T47D (cell line): Measurements from ENCODE around the gene FBXL3.
A peak's percentile ranks its signal among the peaks of the same experiment; 100 is the strongest.

Experiments
- DNase-seq, 2 experiments: peaks; one replicate each; pipeline versions ENCODE4 v3.0.0 to v3.0.0-alpha.2; 2011 to 2012; ENCODE audit warnings: low read depth in 1 of 2, low spot score in 1 of 2
- JUND ChIP-seq: IDR thresholded peaks from 2 replicates; pipeline ENCODE4 v1.6.1; 2012; ENCODE audit warnings: low read depth
- in situ Hi-C: cut with HindIII; loops from 2 replicates; pipeline ENCODE4 v1.10.0; 2016; ENCODE audit warnings: low sequenced_read_pairs, low pct_unique_long_range_greater_than_20kb

FBXL3 gene, protein sequence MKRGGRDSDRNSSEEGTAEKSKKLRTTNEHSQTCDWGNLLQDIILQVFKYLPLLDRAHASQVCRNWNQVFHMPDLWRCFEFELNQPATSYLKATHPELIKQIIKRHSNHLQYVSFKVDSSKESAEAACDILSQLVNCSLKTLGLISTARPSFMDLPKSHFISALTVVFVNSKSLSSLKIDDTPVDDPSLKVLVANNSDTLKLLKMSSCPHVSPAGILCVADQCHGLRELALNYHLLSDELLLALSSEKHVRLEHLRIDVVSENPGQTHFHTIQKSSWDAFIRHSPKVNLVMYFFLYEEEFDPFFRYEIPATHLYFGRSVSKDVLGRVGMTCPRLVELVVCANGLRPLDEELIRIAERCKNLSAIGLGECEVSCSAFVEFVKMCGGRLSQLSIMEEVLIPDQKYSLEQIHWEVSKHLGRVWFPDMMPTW

DNA sequence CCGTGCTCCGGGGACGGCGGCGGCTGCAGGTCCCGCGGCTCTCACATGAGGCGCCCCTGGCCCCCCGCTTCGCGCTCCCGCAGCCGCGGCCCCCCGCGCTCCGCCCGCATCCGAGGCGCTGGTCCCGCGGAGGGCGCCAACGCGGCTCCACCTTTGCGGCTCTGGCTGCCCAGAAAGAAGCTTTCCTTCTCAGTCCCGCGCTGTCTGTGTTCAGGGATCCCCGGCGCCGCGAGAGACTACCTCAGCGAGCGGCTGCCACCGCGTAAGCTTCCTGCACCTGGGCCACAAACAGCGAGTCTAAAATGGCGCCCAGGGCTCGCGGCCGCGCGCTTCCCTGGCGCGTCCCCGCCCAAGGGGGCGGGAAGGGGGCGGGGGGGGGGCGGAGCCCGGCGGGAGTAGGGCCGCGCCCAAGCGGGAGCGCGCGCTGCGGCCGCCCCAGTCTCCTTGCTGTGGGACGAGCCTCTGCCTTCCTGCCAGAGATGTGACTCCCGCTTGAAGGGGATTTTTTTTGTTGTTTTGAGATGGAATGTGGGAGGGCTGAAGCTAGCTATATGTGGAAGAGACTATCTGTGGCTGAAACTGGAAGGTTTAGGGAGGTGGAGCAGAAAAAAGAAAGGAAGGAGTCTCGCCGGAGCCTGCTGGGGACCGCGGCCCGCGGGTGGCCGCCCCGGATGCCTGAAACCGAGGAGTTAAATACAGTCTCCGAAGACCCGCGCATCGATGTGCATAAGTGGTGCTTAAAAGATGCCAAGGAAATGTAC is at the start of gene FBXL3:
TSS of gene FBXL3 (minus strand) at position 299 of the 761 bp plus-strand sequence. CDS start 5,299 bp downstream, outside the sequence.
- in situ Hi-C loops: no loop called here
- TF ChIP-seq JUND: no peak
- peak; percentile 38 to 87 for DNase-seq

DNA sequence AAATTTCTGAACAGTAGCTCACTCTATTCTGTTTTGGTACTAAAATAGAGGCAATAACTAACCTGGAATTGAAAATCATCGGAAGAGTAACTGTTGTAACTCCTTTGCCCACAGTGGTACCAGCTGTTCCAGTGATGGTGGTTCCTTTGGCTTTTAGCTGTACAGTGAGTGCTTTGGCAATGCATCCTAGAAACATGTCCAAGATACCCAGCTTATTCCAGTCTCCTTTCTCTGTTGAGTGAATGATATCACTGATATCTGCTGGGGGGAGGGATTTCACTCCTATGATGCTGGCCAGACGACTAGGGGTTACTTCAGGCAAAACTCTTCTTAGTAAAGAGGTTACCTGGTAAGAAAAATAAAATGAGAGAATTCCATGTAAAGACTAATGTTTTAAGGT is 40.6 kb upstream of the FBXL3 start:
- no peak for TF ChIP-seq JUND
- in situ Hi-C loops: no loop called here
- DNase-seq: no peak

DNA sequence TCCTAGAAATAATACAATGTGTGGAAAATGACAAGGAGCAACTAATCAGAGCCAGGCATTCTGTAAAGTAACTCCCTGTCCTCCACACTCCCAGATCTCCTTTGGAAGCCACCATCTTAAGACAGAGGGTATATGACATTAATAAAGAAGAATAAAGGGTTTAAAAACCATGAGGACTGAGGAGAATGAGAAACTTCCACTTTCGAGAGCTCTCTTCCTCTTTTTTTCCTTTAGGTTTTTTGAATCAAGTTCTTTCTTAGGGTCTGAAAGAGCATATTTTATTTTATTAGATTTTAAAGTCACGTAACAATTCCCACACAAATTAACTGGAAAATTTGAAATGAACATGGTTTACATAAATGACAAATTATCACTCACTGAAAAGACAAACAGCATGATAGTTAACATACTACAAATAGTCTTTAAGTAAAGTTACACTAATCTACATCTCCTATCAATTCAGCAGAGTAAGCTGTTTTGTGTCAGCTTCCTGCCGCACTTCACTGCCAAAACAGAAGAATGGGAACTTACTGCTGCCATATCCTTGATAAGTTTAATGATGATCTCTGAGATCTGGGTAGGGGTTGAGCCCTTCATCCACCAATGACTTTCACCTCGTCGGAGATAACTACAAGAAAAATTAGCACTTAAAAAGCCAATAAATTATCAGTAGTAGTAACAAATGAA is 38.6 kb upstream of the FBXL3 start:
- no peak for DNase-seq
- TF ChIP-seq JUND: no peak
- in situ Hi-C loops: no loop called here

DNA sequence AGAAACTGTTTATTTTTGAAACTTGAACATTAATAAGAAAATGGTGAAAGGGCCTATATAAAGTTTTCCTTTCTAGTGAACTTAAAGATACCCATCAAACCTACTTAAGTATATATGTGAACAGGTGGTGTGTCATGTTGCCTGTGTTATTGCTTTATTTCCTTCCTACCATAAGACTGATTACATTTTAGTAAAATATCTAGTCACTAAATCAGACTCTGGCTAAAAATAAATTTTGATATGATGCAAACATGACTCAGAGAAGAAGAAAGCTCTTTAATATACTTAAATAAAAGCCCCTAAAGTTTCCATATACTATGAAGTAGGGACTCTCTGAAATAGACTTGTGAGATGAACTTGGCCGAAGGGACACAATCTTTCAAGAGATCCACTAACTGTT is 35.1 kb upstream of the FBXL3 start:
- TF ChIP-seq JUND: no peak
- in situ Hi-C loops: no loop called here
- DNase-seq: no peak

DNA sequence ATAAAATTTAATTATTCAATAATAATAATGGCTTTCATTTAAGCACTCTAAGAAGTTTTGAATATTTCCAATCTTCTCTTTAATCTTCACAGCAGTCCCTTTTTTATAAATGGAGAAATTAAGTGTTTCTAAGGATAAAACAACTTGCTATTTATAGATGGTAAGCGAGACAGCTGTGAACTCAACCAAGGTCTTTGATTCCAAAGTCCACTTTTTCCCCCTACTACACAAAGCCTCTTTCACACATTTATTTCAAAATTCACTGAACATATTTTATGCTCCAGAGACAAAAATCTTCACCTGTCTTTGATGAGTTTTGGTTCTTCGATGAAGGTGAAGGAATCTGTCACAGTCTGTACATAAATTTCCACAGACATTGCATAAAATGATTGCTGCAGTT is 34.4 kb upstream of the FBXL3 start:
- DNase-seq: no peak
- TF ChIP-seq JUND: no peak
- in situ Hi-C loops: no loop called here

DNA sequence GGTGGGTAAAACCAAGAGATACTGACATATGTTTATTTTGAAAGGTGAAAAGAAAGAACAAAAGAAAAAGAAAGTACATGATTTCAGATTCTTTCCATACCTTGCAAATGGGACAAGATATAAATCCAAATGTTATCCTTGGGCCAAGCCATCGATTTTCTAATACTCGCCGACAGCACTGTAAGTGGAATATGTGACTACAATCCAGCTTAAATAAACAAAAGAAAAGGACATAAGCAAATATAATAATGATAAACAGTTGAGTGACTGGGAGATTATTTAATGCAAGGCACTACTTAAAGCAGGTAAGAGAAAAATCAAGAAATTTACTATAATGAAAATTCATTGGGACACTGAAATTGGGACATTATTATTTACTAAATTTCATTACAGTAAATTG is 29.9 kb upstream of the FBXL3 start:
- TF ChIP-seq JUND: no peak
- in situ Hi-C loops: no loop called here
- DNase-seq: no peak

DNA sequence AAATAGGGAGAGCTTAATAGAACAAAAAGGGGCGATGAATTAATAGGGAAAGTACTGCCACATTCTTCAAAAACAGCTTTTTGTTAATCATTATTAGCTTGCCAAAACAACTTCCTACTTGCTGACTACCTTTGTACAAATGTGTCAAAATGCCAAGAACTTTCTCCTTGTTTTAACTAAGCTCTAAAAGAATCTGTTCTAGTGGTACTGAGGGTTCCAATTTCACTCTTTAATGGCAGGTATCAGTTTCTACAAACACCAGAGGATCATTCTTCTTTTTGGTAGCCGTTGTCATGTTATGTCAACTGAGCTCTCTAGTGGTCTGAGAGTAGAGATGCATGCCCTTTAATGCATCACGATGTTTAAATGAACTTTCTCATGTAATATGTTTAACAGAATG is 29.4 kb upstream of the FBXL3 start:
- in situ Hi-C loops: no loop called here
- DNase-seq: peak in 1 of 2 experiments; percentile 26
- no peak for TF ChIP-seq JUND

DNA sequence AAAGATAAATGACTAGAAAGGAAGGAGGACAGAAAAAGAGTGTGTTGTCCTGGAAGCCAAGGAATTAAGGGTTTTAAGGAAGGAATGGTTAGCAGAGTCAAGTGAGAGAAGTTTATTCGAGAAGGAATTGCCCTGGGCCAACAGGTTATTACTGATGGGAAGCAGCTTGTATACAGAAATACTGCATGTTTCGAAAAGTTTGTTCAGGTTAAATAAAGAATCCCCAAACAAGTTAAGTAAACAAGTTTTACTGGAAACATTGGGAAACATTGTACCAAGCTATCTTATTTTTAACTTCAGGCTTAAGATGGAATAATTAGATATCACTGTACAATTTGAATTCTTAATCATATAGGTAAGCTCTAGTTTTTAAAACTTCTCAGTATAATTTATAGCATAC is 28.2 kb upstream of the FBXL3 start:
- peak in 1 of 2 experiments; percentile 51 for DNase-seq
- in situ Hi-C loops: no loop called here
- TF ChIP-seq JUND: peak; percentile 73; the same call in 1 of the 2 replicates

DNA sequence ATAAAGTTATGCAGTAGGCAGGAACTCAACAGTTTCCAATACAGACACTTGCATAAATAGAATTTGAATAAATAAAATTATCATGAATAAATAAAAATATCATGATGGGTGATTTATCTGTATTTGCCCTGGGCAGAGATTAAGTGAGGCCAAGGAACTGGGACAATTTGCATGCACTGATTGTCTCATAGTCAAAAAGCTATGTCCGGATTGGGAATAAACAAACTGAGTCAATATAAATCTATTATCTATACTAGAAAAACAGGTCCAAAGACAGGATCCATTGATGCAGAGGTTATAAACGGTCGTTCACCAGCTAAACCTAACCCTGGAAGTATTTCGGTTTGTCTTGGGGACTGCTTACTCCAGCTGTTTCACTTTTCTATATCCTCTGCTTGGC is 26.2 kb upstream of the FBXL3 start:
- in situ Hi-C loops: no loop called here
- peak; percentile 80; the same call in 1 of the 2 replicates for TF ChIP-seq JUND

DNA sequence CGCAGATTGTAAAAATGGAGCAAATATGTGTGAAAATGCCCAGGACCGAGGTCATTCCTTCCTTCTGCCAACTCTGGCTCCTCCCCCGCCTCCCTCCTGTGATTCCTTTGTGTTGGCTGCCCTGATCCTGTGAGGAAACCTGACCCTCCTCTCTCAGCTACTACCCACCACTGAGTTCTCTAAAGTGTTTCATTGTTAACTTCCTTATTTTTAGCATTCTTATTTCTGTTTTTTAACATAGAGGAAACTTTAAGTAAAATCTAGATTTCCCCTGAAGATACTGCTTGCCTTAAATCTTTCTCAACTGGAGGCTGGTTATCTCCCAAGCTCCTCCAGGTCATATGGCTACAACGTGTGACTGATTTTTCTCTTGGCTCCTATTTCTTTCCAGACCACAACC is 21.7 kb upstream of the FBXL3 start:
- TF ChIP-seq JUND: no peak
- in situ Hi-C loops: no loop called here
- no peak for DNase-seq

More for the DNA sequence above, 26.2 kb upstream of the FBXL3 start:
- peak in 1 of 2 experiments; percentile 57 for DNase-seq

DNA sequence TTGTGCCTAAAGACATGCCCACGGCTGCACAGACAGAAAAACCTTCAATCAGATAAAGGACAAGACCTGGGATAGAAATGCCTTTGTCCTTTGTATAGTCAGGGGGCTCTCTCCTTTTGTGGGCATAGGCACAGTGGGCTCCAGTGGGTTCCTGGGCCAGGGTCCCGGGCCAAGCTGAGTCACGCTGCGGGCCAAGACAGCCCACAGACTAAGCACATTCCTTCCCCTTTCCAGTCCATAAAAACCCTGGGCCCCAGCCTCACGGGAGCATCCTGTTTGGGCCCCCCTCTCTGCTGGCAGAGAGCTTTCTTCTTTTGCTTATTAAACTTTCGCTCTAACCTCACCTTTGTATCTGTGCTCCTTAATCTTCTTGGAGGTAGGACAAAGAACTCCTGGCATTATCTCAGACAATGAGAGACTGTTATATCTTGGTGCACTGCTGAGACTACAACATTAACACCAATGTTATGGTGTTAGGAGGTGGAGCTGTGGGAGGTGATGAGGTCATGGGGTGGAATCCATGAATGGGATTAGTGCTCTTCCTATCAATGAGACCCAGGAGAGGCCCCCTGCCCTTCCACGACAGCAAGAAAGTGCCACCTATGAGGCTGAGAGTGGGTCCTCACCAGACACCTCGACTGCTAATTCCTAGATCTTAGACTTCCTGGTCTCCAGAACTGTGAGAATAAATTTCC is 20.8 kb upstream of the FBXL3 start:
- no peak for DNase-seq
- in situ Hi-C loops: no loop called here
- no peak for TF ChIP-seq JUND

DNA sequence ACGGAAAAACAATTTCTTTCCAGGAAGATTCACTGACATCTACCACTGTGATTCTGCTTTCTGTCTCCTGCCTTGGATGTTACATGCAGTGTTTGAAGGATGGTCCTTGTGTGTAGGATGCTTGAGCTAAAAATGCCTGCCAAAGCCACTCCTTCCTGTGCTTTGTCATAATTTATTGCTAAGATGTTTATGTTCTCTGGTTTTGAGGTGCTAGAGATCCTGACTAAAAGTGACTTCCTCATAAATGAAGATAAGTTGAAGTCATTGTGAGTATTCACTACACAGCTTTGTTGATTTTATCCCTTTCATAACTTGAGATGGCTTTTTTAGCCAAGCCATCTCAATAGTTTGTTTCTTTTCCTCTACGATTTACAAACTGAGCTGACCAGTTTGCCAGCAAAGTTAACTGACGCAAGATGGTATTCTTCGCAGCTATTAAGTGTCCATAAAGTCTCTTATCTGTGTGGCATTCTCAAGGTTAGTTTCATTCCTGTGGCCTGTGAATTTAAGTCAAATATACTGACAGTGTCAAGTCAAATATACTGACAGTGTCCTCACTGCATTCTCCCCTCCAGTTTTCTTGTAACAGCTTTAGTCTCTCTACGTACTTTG is 15.7 kb upstream of the FBXL3 start:
- peak in 1 of 2 experiments; percentile 38 for DNase-seq
- no peak for TF ChIP-seq JUND
- in situ Hi-C loops: no loop called here
